Measurements from ENCODE around the gene METTL15.
"Not testable (repeated sequence)": the region's sequence is repeated elsewhere in the genome, so short reads cannot be mapped to it uniquely, and the experiment has no call there.

Gene METTL15

DNA sequence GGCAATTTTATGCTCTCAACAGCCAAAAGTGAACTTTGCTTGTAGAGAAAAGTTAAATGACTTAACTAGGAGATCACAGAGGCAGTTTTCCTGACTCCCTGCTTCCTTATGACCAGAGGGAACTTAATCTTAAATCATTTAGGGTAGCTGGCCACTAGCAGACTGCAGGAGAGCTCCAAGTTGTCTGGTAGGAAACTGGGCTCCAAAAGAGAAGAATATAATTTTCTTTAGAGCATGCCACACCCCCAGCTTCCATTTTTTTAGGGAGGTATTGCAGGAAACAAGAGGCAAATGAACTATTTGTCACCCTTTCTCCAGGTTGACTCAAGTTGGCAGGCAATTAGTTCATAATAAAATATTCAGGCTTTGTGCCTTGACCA, 2.6 kb downstream of the METTL15 start:
- DNase-seq: no peak

GRCh38 chr11:28114116-28114515, 5.9 kb downstream of the METTL15 start:
- no peak for DNase-seq

- no peak for DNase-seq
Measured at GRCh38 chr11:28114731-28115130, 6.5 kb downstream of the METTL15 start.

DNA sequence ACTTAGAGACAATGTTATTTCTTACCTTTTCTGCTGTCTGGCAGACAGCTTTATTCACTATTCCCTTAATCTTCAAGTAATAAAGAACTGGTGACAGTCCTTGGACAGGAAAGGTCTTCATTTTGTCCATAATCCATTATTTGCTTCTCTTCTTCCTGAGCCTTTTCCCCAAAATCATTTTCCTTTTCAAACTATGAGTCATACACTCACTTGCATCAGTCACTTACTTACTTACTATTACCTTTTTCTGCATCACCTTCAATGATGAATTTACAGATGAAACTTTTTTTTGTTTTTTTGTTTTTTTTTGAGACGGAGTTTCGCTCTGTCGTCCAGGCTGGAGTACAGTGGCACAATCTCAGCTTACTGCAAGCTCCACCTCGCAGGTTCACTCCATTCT, 9.5 kb downstream of the METTL15 start:
- DNase-seq: no peak

GRCh38 chr11:28123151-28123581, 15.0 kb downstream of the METTL15 start:
- DNase-seq: no peak

GRCh38 chr11:28132548-28132947, 24.4 kb downstream of the METTL15 start:
- DNase-seq: no peak

DNA sequence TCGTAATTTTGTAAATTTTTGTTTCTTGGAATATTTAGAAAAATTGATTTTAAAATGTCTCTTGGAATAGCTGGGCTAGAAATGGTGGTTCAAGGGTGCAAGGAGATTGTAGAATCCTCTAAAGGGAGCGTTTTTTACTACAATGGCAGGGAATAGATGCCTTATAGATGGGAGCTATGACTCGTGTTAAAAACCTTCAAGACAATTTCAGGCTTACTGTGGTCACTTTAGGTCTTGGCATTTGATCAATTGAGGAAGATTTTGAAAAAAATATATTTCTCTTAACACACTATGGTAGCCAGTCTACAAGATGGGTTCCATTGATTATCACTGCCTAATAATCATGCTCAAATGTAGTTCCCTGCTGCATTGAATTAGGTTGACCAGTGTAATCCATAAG, 25.0 kb downstream of the METTL15 start:
- DNase-seq: no peak

DNA sequence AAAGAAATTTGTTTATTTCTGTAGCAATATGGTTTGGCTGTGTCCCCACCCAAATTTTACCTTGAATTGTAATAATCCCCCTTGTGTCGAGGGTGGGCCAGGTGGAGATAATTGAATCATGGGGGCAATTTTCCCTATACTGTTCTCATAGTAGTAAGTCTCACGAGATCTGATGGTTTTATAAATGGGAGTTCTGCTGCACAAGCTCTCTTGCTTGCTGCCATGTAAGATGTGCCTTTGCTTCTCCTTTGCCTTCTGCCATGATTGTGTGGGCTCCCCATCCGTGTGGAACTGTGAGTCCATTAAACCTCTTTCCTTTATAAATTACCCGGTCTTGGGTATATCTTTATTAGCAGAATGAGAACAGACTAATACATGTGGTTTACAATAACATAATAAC, 28.0 kb downstream of the METTL15 start:
- not testable (repeated sequence) for DNase-seq

DNA sequence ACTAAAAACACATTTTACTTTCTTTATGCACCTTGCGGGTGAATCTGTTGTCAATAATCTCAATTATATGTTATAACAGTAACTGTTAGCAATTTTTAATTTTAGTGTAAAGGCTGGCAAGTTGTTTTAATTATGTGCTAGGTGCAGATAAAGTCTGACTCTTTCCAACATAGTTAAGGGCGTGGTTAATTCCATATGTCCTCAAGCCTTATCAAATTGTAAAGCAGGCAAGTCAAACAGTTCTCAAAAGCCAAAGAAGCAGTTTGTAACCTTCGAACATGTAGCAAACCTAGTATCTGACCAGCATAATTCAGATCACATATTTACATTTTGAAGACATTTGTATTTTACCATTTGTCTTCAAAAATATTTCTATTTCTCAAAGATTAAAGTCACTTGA, 29.2 kb downstream of the METTL15 start:
- DNase-seq: no peak

- DNase-seq: no peak
Measured at GRCh38 chr11:28137832-28138231, 29.6 kb downstream of the METTL15 start.

DNA sequence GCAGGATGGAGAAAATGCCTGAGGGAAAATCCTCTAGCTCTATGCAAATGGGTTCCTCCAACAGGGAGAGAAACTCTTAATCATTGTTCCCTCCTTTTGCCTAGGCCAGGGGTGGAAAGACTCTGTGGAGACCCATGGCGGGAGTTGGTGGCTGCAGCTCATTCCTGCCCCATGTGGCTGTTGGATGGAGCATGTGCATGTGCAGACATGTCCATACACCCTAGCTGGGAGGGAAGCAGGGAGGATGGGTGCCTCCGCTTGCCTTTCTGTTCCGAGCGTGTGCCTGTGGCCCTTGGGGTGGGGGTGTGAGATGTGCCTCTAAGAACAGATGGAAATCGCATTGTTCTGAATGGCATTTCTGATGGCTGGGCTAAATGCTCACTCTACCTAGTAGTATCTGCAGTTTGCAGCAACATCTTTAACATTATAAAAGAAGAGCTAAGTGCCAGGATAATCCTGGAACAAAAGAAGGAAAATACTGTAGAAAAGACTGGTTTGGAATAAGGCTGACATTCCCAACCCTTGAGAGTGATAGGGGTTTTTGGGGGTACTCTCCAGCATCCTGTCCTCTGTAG, 31.7 kb downstream of the METTL15 start:
- no peak for DNase-seq

- DNase-seq: no peak
Measured at GRCh38 chr11:28140689-28141455, 32.7 kb downstream of the METTL15 start.

- no peak for DNase-seq
Measured at GRCh38 chr11:28142724-28143123, 34.5 kb downstream of the METTL15 start.

DNA sequence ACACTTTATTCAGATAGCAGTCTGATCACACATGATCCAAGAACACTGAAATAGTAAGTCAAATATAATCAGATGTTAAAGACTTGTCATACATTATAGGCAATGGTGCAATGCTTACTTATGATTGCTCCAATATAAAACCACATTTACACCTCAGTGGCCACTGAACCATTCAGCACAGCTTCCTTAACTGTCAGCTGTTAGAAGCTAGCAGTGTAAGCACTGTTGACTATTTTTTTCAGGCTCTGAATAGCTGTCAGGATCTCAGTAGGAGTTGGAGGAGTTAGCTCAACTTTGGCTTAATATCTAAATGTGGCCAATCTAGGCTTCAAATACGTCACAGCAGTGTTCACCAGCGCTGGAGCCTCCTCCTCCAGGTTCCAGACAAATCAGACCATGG, 36.6 kb downstream of the METTL15 start:
- DNase-seq: peak in 1 of 2 experiments; percentile 4

- DNase-seq: peak in 1 of 2 experiments; percentile 43
Measured at GRCh38 chr11:28146123-28146751, 38.0 kb downstream of the METTL15 start.

GRCh38 chr11:28152743-28153142, 44.6 kb downstream of the METTL15 start:
- no peak for DNase-seq

- no peak for DNase-seq
Measured at GRCh38 chr11:28153586-28153985, 45.4 kb downstream of the METTL15 start.

GRCh38 chr11:28168718-28169117, 60.5 kb downstream of the METTL15 start:
- DNase-seq: no peak

DNA sequence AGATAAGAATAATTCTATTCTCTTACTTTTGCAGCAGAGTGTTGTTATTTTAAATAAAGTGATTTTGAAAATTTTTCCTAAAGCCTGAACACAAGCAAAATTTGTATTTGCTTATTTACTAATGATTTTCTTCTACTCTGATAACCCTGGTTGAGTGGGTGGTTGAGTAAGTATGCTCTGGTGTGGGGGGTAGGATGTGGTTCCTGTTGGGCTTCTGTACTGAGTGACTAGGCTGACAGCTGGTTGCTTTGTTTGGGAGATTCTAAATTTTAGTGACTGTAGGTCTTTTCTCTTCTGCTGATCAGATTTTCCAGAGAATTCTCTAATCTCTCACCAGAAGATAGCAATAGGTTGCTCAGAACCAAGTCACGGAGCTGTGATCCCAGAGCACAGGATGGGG, 61.6 kb downstream of the METTL15 start:
- DNase-seq: no peak

DNA sequence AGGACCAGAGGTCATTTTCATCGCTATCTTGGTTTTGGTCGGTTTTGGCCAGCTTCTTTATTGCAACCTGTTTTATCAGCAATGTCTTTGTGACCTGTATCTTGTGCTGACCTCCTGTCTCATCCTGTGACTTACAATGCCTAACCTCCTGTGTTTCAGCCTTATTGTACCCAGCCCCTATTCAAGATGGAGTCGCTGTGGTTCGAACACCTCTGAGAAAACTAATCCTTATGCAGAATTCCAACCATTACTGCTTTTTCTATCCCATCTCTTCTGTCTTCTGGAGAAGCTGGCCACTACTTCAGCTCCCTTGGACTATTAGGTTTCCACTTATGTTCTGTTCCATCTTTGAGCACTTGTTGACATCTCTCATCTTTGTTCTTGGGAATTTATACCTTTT, 62.6 kb downstream of the METTL15 start:
- DNase-seq: no peak

DNA sequence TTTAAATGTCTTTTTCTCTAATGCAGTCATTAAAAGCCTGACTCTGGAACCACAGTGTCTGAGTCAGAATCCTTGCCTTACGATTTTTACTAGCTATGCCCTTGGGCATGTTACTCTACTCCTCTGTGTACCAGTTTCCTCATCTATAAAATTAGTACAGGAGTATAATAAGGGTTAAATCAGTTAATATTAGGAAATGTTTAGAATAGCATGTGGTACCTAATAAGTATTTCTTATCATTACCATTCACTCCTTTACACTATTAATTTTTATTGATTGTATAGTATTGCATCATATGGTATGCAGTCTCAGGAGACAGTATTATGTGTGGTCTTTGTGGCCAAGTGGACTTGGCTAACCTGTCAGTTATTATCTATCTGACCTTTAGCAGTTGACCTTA, 68.2 kb downstream of the METTL15 start:
- no peak for DNase-seq

DNA sequence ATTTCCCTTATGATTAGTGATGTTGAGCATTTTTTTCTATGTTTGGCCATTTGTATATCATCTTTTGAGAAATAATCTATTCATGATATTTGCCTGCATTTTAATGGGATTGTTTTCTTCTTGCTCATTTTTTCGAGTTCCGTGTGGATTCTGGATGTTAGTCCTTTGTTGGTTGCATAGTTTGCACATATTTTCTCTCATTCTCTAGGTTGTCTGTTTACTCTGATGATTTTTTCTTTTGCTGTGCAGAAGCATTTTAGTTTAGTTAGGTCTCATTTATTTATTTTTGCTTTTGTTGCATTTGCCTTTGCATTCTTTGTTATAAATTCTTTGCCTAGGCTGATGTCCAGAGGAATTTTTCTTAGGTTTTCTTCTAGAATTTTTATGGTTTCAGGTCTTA, 87.3 kb downstream of the METTL15 start:
- DNase-seq: no peak

DNA sequence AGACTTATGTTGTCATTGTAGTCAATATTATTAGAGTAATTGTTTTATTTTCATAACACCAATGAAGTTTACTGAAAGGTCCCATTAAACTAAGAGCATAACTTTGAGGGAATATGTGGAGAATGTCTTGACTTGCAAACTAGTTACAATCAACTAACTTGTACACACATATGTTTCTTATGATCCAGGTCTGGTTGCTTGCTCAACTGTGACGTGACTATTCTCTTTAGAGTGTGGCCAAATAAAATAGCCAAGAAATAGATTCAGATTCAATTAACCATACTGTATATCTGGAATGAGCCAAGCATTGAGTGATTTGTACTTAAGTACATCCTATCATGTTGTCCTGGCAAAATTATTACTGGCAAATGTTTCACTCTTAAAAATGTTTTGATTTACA, 101.7 kb downstream of the METTL15 start:
- DNase-seq: no peak

GRCh38 chr11:28222063-28222462, 113.9 kb downstream of the METTL15 start:
- not testable (repeated sequence) for DNase-seq

Data from NCI-H446 (cell line).